NOMO-1 (cell line): Measurements from ENCODE around the gene CENPP.

Experiments used
- DNase-seq, 2 experiments: peaks; one replicate each; lab custom pipeline; 2025; ENCODE audit not compliant: unreplicated experiment in 2 of 2; lab: John Stamatoyannopoulos, UW

CENPP gene

GRCh38 chr9:92648474-92648971, 322.8 kb downstream of the CENPP start:
- DNase-seq, result no peak

- DNase-seq, result no peak
These were observed 323.3 kb downstream of the CENPP start for GRCh38 chr9:92649007-92649406.

- no peak for DNase-seq
These were observed 324.5 kb downstream of the CENPP start for GRCh38 chr9:92650296-92650695.

GRCh38 chr9:92650839-92651621, 325.3 kb downstream of the CENPP start:
- no peak for DNase-seq

GRCh38 chr9:92652461-92652860, 326.7 kb downstream of the CENPP start:
- no peak for DNase-seq

GRCh38 chr9:92654481-92655301, 328.9 kb downstream of the CENPP start:
- DNase-seq, result no peak

GRCh38 chr9:92655366-92655765, 329.6 kb downstream of the CENPP start:
- DNase-seq, result no peak

GRCh38 chr9:92655896-92656536, 330.3 kb downstream of the CENPP start:
- DNase-seq, result no peak

- no peak for DNase-seq
These were observed 330.8 kb downstream of the CENPP start for GRCh38 chr9:92656537-92656925.

- DNase-seq, result no peak
These were observed 331.7 kb downstream of the CENPP start for GRCh38 chr9:92657296-92658094.

GRCh38 chr9:92658176-92658575, 332.4 kb downstream of the CENPP start:
- no peak for DNase-seq

- no peak for DNase-seq
These were observed 332.9 kb downstream of the CENPP start for GRCh38 chr9:92658611-92659010.

- no peak for DNase-seq
These were observed 333.8 kb downstream of the CENPP start for GRCh38 chr9:92659601-92660000.

GRCh38 chr9:92660266-92660665, 334.5 kb downstream of the CENPP start:
- DNase-seq, result no peak

- DNase-seq, result no peak
These were observed 335.4 kb downstream of the CENPP start for GRCh38 chr9:92661127-92661526.

GRCh38 chr9:92661743-92662142, 336.0 kb downstream of the CENPP start:
- no peak for DNase-seq

GRCh38 chr9:92663126-92663525, 337.4 kb downstream of the CENPP start:
- no peak for DNase-seq

- DNase-seq, result no peak
These were observed 338.2 kb downstream of the CENPP start for GRCh38 chr9:92663951-92664350.

- DNase-seq, result no peak
These were observed 338.8 kb downstream of the CENPP start for GRCh38 chr9:92664394-92665152.

GRCh38 chr9:92665836-92666235, 340.1 kb downstream of the CENPP start:
- DNase-seq, result no peak
